Measurements from ENCODE around the gene CNNM2.
"Not testable (repeated sequence)": the region's sequence is repeated elsewhere in the genome, so short reads cannot be mapped to it uniquely, and the experiment has no call there.

Gene CNNM2

DNA sequence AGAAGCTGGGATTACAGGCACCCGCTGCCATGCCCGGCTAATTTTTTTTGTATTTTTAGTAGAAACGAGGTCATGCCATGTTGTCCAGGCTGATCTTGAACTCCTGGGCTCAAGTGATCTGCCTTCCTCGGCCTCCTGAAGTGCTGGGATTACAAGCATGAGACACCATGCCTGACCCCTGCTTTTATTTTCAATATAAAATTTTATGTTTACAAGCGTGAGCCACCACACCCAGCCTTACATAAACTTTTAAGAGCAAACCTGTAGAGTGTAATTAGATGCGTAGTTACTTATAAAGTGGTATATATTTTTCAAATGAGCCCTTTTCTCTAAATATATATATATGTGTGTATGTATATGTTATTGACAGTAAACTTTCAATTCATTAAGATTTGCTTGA, 8.7 kb downstream of the CNNM2 start:
- DNase-seq (ENCODE audit: low spot score) = no peak

DNA sequence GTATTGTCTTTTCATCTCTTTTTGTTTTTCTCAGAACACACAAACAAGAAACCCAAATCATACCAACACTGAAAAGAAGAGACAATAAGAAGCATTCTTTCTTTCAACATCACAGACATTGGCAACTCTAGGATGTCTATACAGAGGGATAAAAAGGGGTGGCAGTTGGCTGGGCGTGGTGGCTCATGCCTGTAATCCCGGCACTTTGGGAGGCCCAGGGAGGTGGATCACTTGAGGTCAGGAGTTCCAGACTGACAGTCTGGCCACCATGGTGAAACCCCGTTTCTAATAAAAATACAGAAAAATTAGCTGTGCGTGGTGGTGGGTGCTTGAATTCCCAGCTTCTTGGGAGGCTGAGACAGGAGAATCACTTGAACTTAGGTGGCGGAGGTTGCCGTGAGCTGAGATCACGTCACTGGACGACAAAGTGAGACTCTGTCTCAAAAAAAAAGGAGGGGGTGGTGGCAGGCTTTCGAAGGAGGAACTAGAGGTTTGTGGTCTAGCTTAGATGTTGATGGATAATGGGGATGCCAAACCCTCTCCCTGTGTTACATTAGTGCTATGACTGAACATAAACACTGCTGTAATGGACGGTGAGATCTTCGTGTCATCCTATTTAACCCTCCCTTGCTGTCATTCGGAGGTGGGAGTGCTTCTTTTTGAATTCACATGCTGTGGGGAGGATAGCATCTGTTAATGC, 9.4 kb downstream of the CNNM2 start:
- DNase-seq (ENCODE audit: low spot score) = no peak

DNA sequence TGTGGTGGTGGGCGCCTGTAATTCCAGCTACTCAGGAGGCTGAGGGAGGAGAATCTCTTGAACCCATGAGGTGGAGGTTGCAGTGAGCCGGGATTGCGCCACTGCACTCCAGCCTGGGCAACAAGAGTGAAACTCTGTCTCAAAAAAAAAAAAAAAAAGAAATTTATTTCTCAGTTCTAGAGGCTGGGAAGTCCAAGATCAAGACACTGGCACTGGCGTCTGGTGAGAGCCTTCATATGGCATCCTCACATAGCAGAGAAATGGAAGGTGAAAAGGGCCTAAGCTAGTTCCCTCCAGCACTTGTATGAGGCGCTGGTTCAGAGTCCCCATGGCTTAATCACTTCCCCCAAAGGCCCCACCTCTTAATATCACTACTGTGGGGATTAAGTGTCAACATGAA, 10.3 kb downstream of the CNNM2 start:
- DNase-seq (ENCODE audit: low spot score) = not testable (repeated sequence)

DNA sequence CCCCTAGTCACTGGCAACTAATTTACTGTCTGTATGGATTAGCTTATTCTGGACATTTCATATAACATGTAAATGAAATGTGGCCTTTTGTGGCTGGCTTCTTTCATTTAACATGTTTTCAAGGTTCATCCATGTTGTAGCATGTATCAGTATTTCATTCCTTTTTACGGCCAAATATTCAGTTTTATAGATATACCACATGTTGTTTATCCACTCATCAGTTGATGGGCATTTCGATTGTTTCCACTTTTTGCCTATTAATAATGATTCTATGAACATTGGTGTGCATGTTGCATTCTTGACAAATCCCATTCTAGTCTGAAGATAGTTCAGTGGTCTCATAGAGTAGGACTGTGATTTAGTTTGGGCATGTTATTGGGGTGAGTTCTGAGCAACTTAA, 12.6 kb downstream of the CNNM2 start:
- no peak for DNase-seq (ENCODE audit: low spot score)

DNA sequence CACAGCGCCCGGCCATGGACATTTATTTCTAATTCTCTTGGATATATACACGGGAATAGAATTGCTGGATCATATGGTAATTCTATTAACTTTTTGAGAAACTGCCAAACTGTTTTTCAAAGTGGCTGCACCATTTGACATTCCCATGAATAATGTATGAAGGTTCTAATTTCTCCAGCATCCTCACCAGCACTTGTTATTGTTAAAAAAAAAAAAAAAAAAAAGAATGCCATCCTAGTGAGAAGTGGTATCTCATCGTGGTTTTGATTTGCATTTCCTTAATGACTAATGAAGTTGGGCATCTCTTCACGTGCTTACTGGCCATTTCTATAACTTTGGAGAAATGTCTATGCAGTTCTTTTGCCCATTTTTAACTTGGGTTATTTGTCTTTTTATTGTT, 13.5 kb downstream of the CNNM2 start:
- DNase-seq (ENCODE audit: low spot score) = peak; percentile 24

DNA sequence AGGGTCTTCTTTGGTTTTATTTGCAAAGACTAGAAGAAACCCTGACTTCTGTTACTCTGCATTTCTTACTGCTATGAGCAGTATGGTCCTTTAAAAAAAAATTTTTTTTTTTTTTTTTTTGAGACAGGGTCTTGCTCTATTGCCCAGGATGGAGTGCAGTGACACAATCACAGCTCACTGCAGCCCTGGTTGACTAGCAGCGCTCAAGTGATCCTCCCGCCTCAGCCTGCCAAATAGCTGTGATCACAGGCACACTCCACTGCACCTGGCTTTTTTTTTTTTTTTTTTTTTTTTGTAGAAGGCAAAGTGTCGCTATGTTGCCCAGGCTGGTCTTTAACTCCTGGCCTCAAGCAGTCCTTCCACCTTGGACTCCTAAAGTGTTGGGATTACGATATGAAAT, 17.4 kb downstream of the CNNM2 start:
- peak; percentile 29 for DNase-seq (ENCODE audit: low spot score)

DNA sequence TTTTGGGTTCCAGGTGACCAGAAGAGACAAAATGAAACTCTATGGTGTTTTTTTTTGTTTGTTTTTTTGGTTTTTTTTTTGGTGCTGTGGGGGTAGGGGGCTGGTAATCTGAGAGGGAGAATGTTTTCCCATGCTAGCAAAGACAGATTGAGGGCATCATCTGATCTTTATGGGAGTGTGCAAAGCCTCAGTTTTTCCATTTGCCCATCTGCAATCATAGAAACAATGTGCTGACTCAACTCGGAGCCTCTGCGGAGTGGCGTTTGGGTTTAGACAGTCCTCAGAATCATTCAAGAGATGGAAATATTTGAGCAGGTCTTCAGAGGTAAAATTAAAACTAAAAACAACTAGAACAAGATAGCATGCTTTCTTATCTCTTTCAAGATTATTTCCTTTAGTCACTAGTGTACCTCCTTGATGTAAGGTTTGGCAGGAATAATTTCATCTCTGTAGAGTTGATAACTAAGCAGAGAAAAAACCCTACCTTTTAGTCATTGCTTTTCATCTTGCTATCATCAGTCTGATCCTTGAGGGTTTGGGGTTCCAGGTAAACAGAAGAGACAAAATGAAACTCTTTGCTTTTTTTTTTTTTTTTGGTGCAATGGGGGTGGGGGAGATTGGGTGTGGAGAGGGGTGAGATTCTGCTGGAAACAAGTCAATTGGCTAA, 18.0 kb downstream of the CNNM2 start:
- no peak for DNase-seq (ENCODE audit: low spot score)

DNA sequence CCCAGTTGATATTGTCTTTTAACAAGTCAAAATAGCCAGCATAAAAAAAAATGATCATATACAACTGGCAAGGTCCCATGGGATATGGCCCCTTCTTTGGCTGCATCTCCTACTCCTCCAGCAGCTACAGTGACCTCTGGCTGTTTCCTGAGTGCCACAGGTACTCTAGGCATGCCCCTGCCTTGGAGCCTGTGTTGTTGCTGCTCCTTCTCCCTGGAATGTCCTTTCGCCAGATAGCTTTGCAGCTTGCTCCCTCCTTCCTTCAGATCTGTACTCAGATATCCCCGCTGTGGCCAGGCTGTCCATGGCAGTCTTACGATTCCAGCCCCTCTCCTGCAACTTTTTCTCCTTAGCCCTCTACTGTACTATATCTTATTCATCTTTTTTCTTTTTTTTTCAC, 23.3 kb downstream of the CNNM2 start:
- DNase-seq (ENCODE audit: low spot score) = no peak

DNA sequence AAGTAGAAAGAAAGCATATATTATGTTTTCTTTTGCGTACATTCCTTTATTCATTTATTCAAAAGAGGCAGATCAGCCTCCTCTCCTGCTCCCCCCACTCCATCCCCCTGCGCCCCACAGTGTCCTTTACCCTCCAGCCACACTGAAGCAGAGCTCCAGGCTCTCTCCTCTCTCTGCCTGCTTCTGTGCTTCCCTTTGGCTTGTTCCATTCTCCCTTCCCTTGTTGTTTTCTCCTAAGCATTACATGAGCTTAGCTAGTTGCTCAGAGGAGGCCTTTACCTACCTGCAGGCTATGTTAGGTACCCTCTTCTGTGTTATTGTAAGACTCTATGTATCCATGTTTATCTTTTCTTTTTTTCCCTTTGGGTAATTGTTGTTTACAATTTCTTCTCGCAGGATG, 27.4 kb downstream of the CNNM2 start:
- DNase-seq (ENCODE audit: low spot score) = no peak

DNA sequence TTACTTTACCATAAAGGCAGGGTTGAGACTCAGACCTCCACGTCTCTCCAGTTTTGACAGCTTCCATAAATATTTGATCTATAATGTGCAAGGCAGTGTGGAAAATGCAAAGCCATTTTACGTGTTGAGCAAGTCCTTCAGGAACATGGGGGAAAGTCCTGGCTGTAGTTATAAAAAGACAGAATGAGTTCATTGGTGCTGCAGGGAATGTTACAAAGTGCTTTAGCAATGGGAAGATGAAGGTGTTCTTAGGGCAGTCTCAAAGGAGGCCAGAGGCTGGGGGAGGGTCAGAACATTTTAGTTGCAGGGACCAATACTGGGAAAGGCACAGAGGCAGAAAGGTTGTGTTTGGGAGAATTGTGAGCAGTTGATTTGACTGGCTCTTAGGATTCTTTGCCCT, 27.9 kb downstream of the CNNM2 start:
- DNase-seq (ENCODE audit: low spot score) = no peak

DNA sequence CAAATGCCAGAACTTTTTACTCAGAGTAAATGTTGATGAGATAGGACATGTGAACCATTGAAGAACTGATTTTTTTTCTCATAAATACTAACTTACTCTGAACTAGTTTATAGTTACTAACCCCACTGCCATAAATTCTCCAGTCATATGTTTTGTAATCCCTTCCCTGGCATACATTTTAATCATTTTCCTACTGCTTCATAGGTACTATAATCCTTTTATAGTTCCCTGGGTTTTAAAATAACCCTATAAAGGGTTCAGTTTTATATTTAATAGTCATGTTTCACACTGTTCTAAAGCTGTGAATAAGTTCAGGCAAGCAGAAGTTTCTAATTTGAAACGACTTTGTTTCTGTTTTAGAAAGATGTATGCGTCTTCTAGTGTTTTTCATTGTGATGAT, 28.9 kb downstream of the CNNM2 start:
- DNase-seq (ENCODE audit: low spot score) = no peak

DNA sequence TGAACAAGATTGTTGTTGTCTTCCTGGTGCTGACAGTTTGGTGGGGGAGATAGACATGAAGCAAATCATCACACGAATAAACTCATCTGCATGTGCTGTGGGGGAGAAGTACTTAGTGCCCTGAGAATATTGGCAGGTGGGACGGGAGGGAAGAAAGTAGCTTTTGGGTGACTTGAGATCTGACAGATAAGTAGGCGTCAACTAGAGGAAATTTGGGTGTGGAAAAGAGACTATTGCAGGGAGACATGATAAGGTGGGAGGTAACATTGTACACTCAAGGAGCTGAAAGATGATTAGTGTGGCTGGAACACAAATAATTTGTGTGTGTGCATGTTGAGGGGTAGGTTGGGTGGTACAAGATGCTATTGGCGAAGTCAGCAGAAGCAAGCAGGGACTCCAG, 30.1 kb downstream of the CNNM2 start:
- DNase-seq (ENCODE audit: low spot score) = no peak

DNA sequence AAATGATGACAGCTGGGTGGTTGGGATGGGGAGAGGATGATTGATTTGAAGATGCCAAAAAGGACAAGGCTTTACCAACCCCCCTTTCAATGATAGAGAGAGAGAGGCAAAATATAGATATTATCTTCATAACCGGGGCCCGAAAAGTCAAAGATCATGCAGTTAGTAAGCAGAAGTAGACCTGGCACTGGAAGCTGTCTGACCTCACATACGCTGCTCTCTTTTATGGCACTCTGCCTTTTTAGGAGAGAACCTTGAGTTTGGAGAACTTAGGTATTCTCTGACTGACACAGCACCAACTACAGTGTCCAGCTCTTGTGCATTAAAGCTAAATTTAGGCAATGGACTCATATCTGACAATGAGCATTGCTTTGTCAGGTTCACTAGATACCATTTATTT, 30.7 kb downstream of the CNNM2 start:
- DNase-seq (ENCODE audit: low spot score) = no peak

DNA sequence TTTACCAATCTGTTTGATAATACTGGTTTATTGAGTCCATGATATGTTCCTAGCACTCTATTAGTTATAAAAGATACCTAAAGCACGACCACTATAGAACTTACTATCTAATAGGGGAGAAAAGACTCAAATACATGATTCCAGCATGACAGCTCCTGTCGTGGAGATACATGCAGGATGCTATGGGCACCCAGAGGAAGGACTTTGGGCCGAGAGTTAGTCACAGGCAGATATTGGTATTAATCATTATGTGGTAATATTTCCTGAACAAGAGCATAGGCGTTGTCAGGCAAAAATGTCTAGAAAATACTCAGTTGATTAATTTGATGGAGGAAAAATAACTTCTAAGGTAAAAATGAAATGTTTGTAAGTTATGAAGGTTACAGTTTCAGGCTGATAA, 31.8 kb downstream of the CNNM2 start:
- no peak for DNase-seq (ENCODE audit: low spot score)

DNA sequence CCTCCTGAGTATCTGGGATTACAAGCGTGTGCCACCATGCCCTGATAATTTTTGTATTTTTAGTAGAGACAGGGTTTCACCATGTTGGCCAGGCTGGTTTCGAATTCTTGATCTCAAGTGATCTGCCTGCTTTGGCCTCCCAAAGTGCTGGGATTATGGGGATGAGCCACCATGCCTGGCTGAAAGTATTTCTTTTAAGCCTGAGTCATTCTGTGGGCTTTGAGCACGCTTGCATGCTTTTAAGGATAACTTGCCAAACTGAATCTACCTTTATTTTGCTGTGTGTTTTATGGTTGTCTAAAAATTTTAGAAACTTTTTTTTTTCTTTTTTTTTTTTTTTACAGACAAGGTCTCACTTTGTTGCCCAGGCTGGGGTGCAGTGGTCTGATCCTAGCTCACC, 33.2 kb downstream of the CNNM2 start:
- no peak for DNase-seq (ENCODE audit: low spot score)

DNA sequence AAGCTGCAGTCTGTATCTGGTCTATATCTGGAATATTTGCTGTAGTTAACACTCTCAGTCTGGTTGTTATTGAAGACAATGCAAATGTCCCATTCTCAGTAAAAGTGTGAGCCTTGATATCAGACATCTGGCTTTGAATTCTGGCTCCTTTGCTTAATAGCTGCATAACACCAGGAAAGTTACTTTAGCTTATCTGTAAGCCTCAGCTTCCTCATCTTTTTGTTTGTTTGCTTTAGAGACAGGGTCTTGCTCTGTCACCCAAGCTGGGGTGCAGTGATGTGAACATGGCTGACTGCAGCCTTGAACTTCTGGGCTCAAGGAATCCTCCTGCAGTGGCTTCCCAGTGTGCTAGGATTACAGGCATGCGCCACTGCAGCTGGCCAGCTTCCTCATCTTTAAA, 41.3 kb downstream of the CNNM2 start:
- no peak for DNase-seq (ENCODE audit: low spot score)

DNA sequence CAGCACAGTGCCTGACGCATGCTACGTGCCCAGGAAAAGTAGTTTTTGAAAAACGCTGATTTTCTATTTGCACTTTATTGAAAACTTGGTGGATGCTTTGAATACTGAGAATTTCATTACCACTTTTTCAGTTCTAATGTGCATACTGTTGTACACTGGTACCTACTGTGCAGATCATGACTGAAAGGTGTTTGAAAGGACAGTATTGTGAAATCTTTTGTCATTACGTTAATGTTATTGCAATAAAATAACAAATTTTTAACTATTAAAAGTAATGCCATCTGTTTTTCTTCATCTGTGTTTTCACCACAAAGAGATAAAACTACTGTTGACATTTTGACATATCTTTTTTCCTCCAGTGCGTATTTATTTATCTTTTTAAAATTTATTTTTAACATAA, 42.1 kb downstream of the CNNM2 start:
- no peak for DNase-seq (ENCODE audit: low spot score)

DNA sequence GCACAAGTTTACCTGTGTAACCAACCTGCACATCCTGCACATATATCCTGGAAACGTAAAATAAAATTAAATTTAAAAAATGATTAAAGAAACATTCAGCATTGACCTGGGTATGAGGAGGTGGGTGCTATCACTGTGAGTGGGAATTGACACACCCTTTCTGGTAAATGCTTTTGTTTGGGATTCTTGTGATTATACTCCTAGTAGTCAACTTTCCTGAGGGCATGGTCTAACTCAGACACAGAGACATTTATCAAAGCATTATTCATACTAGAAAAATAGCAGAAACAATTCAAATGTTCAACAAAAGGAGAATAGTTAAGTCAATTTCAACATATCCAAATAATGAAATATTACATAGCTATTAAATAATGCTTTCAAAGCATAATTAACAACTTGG, 44.2 kb downstream of the CNNM2 start:
- DNase-seq (ENCODE audit: low spot score) = no peak

DNA sequence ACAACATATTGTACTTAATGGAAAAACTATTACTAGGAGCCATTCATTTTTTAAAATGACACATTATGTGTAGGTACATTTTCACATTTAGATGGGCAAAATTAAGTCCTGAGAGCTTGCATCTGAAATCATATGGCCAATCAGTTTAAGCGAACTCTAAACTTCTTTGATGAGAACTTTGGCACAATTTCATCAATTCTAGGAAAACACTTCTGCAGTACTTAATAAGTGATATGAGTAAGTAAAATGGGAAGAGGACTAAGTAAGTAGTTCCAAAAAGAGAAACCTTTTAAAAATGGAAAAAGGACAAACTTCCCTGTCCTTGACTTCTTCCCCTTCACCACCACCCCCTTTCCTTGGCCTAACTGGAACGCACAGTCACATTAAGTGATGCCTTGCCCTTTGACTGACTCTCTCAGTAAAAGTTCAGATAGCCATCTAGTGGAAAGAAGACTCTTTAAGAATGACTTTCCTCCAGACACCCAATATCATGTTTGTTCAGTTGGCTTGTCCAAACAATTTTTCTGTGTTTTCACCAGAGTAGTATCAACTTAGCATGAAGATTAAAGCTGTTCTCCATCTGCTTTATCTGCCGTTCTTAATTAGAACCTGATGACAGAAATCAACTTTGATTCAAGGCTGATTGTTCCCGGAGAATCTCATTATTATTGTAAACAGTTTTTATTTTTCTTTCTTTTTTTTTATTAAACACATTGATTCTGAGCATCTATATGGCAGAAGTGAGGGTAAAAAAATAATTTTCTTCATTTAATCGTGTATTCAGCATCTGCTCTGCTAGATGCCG, 45.1 kb downstream of the CNNM2 start:
- DNase-seq (ENCODE audit: low spot score) = no peak

DNA sequence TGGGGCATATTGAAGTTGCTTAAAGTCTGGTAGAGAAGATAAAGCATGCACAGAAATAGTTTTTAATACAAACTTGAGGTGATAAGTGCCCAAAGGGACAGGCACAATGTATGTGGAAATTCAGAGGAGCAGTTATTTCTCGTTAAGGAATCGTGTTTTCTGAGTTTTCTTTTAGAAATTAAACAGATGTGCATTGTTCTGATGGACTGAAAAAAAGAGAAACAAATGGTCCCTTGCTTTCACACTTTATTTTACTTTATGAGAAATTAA, 45.6 kb downstream of the CNNM2 start:
- DNase-seq (ENCODE audit: low spot score) = no peak

DNA sequence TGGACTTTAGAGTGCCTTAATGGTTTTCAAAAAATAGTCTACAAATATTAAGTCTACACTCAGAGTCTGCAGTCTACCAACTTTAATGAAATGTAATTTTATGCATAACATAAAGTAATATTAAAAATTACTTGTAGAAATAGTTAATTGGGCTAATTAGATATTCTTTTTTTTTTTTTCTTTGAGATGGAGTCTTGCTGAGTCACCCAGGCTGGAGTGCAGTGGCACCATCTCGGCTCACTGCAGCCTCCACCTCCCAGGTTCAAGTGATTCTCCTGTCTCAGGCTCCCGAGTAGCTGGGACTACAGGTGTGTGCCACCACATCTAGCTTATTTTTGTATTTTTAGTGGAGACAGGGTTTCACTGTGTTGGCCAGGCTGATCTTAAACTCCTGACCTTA, 46.0 kb downstream of the CNNM2 start:
- DNase-seq (ENCODE audit: low spot score) = not testable (repeated sequence)

DNA sequence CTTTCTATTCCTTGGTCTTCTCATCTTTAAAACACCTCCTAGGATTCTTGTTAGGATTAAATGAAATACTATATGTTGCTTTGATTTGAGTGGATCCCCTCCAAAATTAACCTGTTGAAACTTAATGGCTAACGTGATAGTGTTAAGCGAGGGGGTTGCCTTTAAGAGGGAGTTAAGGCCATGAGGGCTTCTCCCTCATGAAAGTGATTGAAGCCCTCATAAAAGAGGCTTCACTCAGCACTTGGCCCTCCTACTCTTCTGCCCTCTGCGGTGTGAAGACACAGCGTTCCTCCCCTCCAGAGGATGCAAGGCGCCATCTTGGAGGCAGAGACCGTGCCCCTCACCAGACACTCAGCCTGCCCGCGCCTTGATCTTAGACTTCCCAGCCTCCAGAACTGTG, 46.6 kb downstream of the CNNM2 start:
- no peak for DNase-seq (ENCODE audit: low spot score)

DNA sequence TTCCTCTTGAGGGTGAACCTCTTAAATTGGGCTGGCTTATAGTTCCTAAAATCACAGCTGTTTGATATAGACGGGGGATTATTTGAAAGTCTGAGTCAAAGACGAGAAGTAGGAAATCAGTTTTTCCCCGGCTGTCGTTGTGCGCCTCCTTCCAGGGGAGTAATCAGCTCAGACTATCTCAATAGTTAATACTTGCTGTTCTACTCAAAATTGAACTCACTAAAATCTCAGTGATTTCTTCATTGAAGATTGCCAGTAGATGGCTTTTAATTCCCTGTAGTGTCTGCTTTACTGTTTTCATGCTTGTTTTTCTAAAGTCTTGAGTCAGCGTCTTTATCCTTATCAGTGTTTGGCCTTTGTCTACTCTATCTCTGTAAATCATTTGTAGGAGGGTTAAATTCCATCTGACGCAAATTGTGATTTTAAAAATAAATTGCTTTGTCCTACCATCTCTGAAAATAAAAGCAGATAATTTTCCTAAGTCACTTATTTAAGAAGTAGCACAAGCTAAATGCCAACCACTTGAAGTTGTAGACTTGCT, 47.3 kb downstream of the CNNM2 start:
- DNase-seq (ENCODE audit: low spot score) = no peak

All from kidney tubule cell (primary cell).